Measurements from ENCODE around the gene HOXC11.

GRCh38 chr12:53953831-53954693 lies 18.9 kb upstream of the HOXC11 start:
- TF ChIP-seq CTCF (conservative IDR thresholded peaks at IDR 0.05) = no peak
- no peak for TF ChIP-seq EZH2 (IDR thresholded peaks at IDR 0.05; ENCODE audit: low read depth)
